HCT116 (cell line): ENCODE measurements around the gene RBM47. TPM values are rescaled to one million over a fixed set of nuclear protein-coding genes. Genes with fewer than 3 reads are reported as not detected.

Experiments
- ATAC-seq: fragments of 200-7000 bp; cut with Tn5 transposase; 2 replicates; pipeline ENCODE4 v1.9.1; 2020; ENCODE audit warnings: mild to moderate bottlenecking, moderate library complexity
- BruUV-seq: library from RNA; stranded (reverse); fragments of 400-500 nt; replicated peaks from 2 replicates; lab custom pipeline; 2021; lab: Mats Ljungman, UMichigan
- CTCF ChIA-PET: fragments of 300-600 bp; sonication (Branson Sonifier 250); formaldehyde crosslinking; loops from one replicate; lab custom pipeline; 2021; ENCODE audit warnings: antibody characterized with exemption; lab: Charles Lee
- POLR2A ChIA-PET: fragments of 300-600, 350-600 bp; sonication (Branson Sonifier 250); formaldehyde crosslinking; loops from one replicate; lab custom pipeline; 2021; ENCODE audit warnings: antibody characterized with exemption; lab: Charles Lee
- RAD21 ChIA-PET, 2 experiments: fragments of 300-600 bp; sonication (Branson Sonifier 250); formaldehyde crosslinking; loops; one replicate each; lab custom pipeline; 2023; ENCODE audit warnings: low total read pairs in 2 of 2; ENCODE audit not compliant: uncharacterized antibody in 2 of 2, unreplicated experiment in 2 of 2, low non-redundant PET in 1 of 2; lab: Charles Lee
- DNase-seq: peaks from one replicate; pipeline ENCODE4 v3.0.0-alpha.2; 2010; ENCODE audit warnings: low read depth, low spot score
- H2AFZ ChIP-seq: fragments of 200-600 bp; shearing (Covaris generic), sonication (generic); 2 replicates; pipeline ENCODE4 v1.6.1; 2017; ENCODE audit warnings: low read depth, mixed run types, mixed read lengths, antibody characterized with exemption, low read length; ENCODE audit not compliant: poor library complexity, severe bottlenecking
- H3K27ac ChIP-seq: 2 replicates; pipeline ENCODE4 v1.5.1; 2012; ENCODE audit warnings: low read depth, low read length
- H3K27me3 ChIP-seq: fragments of 200-600 bp; sonication (generic); 2 replicates; pipeline ENCODE4 v1.6.1; 2016; ENCODE audit warnings: mixed run types, low read length, mixed read lengths; ENCODE audit not compliant: insufficient read depth
- H3K36me3 ChIP-seq, 2 experiments: fragments of 200-500 bp in 1 of 2; fragments of 200-600 bp in 1 of 2; sonication (Bioruptor generic) in 1 of 2; sonication (generic) in 1 of 2; 2 replicates each; pipeline versions ENCODE4 v1.5.1 to v1.6.1; 2014 to 2016; ENCODE audit warnings: low read length in 2 of 2, inconsistent platforms in 1 of 2, mixed read lengths in 1 of 2, mixed run types in 1 of 2; ENCODE audit not compliant: insufficient read depth in 2 of 2, control insufficient read depth in 1 of 2
- H3K4me1 ChIP-seq, 2 experiments: fragments of 200-600 bp in 1 of 2; sonication (generic) in 1 of 2; 2 replicates each; pipeline versions ENCODE4 v1.5.1 to v1.6.1; 2012 to 2017; ENCODE audit warnings: low read length in 2 of 2, inconsistent platforms in 1 of 2, mild to moderate bottlenecking in 1 of 2, mixed read lengths in 1 of 2, mixed run types in 1 of 2, moderate library complexity in 1 of 2; ENCODE audit not compliant: insufficient read depth in 2 of 2, control insufficient read depth in 1 of 2
- H3K4me2 ChIP-seq: fragments of 200-600 bp; sonication (generic); 2 replicates; pipeline ENCODE4 v1.6.1; 2017; ENCODE audit warnings: mixed run types, low read length, mixed read lengths
- H3K4me3 ChIP-seq, 2 experiments: fragments of 200-600 bp in 1 of 2; sonication (generic) in 1 of 2; replicated peaks in 1 of 2; 2 replicates each; pipeline ENCODE4 v1.5.1; 2011 to 2016; ENCODE audit warnings: low read length in 2 of 2, control low read depth in 1 of 2, low read depth in 1 of 2, mild to moderate bottlenecking in 1 of 2, mixed read lengths in 1 of 2, mixed run types in 1 of 2
- H3K79me2 ChIP-seq: fragments of 200-600 bp; sonication (generic); 2 replicates; pipeline ENCODE4 v1.6.1; 2017; ENCODE audit warnings: mild to moderate bottlenecking, mixed run types, low read length, moderate library complexity, mixed read lengths; ENCODE audit not compliant: insufficient read depth
- H3K9ac ChIP-seq: fragments of 200-600 bp; sonication (generic); 2 replicates; pipeline ENCODE4 v1.6.1; 2016; ENCODE audit warnings: low read length, mixed read lengths
- H3K9me2 ChIP-seq: fragments of 200-600 bp; sonication (generic), shearing (Covaris generic); 2 replicates; pipeline ENCODE4 v1.6.1; 2017; ENCODE audit warnings: mixed run types, mild to moderate bottlenecking, moderate library complexity; ENCODE audit not compliant: insufficient read depth
- H3K9me3 ChIP-seq, 2 experiments: fragments of 200-500 bp in 1 of 2; fragments of 200-600 bp in 1 of 2; sonication (Bioruptor generic) in 1 of 2; sonication (generic) in 1 of 2; 2 replicates each; pipeline ENCODE4 v1.6.1; 2014 to 2017; ENCODE audit warnings: low read length in 2 of 2, mixed read lengths in 2 of 2, inconsistent platforms in 1 of 2, low read depth in 1 of 2, mild to moderate bottlenecking in 1 of 2, mixed run types in 1 of 2, moderate library complexity in 1 of 2; ENCODE audit not compliant: control insufficient read depth in 1 of 2, insufficient read depth in 1 of 2
- H4K20me1 ChIP-seq: fragments of 200-600 bp; sonication (generic), shearing (Covaris generic); 2 replicates; pipeline ENCODE4 v1.6.1; 2017; ENCODE audit warnings: mixed run types, mild to moderate bottlenecking, moderate library complexity; ENCODE audit not compliant: insufficient read depth
- CBX3 ChIP-seq: IDR thresholded peaks from 2 replicates; pipeline ENCODE4 v1.6.1; 2012; ENCODE audit warnings: low read depth
- ELF1 ChIP-seq: IDR thresholded peaks from 2 replicates; pipeline ENCODE4 v1.6.1; 2012; ENCODE audit warnings: low read depth, borderline replicate concordance
- EZH2 ChIP-seq: fragments of 200-600 bp; sonication (generic); IDR thresholded peaks from 2 replicates; pipeline ENCODE4 v1.6.1; 2017; ENCODE audit warnings: antibody characterized with exemption, mixed run types
- POLR2A ChIP-seq: IDR thresholded peaks from 2 replicates; pipeline ENCODE4 v1.7.0; 2011; ENCODE audit warnings: borderline replicate concordance; ENCODE audit not compliant: insufficient read depth, insufficient read length; ENCODE audit errors: extremely low read depth
- POLR2AphosphoS5 ChIP-seq: IDR thresholded peaks from 2 replicates; pipeline ENCODE4 v1.6.1; 2011; ENCODE audit warnings: mild to moderate bottlenecking, low read depth, low read length, moderate library complexity
- REST ChIP-seq: IDR thresholded peaks from 2 replicates; pipeline ENCODE4 v1.6.1; 2012; ENCODE audit warnings: low read depth
- SP1 ChIP-seq: IDR thresholded peaks from 2 replicates; pipeline ENCODE4 v1.6.1; 2012; ENCODE audit warnings: low read depth
- intact Hi-C: fragments of 100-400 bp; cut with micrococcal nuclease; formaldehyde crosslinking; loops from 2 replicates; pipeline ENCODE4 v1.10.0; 2022
- total RNA-seq: library from RNA; stranded (reverse); gene quantifications from one replicate; pipeline ENCODE4 v1.2.1, GENCODE V29; 2021; ENCODE audit not compliant: unreplicated experiment
- TF ChIP-seq, protein P1 (sequence below): IDR thresholded peaks from 2 replicates; pipeline ENCODE4 v1.6.1; 2012

The RBM47 gene
- total RNA-seq, 1 experiment from 2014 or later = 22.2 TPM

DNA sequence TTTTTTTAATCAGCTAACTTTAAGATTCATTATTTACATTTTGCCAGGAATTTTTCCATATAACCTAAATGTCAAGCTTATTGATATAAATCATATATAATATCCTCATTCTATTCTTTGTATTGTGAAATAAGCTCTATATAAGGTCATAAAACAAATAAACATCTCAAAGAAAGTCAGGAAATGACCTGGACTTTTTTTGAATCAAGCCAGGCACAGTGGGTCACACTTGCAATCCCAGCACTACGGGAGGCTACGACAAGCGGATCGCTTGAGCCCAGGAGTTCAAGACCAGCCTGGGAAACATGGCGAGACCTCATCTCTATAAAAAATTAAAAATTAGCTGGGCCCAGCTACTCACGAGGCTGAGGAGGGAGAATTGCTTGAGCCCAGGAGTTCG lies 88.9 kb downstream of the RBM47 start:
- Histone ChIP-seq H4K20me1 (no peaks in the 10 kb centered on the region), H3K9me3 (no peaks in the 10 kb centered on the region), H3K36me3 (no peaks in the 10 kb centered on the region), H3K27ac (no peak overlapping the region), H2AFZ (no peak overlapping the region), H3K27me3 (no peaks in the 10 kb centered on the region), H3K4me1 (peaks cover 0 to 8% of the 10 kb centered on the region in 2 experiments; a peak in 1 of 4 replicates), H3K4me2 (no peak overlapping the region), H3K79me2 (no peaks in the 10 kb centered on the region), H3K9me2 (no peaks in the 10 kb centered on the region), H3K9ac (no peak overlapping the region), H3K4me3 (no peak overlapping the region)
- intact Hi-C loops = no loop called here
- BruUV-seq = no TSS peak
- RAD21 ChIA-PET = no interaction called here
- POLR2A ChIA-PET = no interaction called here
- CTCF ChIA-PET = no interaction called here
- DNase-seq = no peak
- no peak for ATAC-seq
- TF ChIP-seq EZH2 (no peak), REST (no peak), SP1 (no peak), CBX3 (no peak), POLR2A (no peak), POLR2AphosphoS5 (no peak), ELF1 (no peak)
- TF ChIP-seq, protein P1, sequence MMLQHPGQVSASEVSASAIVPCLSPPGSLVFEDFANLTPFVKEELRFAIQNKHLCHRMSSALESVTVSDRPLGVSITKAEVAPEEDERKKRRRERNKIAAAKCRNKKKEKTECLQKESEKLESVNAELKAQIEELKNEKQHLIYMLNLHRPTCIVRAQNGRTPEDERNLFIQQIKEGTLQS = no peak
